Activated naive CD8-positive, alpha-beta T cell treated with anti-CD3 and anti-CD28 coated beads for 36 hours (primary cell): ENCODE data around the gene MRPS24. TPM values are rescaled to one million over a fixed set of nuclear protein-coding genes. Genes with fewer than 3 reads are reported as not detected.

Experiments used
- DNase-seq: peaks from one replicate; pipeline ENCODE4 v3.0.0; 2021
- H3K27ac Mint-ChIP-seq: one replicate; pipeline ENCODE4 v1.8.0; 2022; ENCODE audit warnings: mild to moderate bottlenecking, moderate library complexity, mixed read lengths
- H3K27me3 Mint-ChIP-seq: one replicate; pipeline ENCODE4 v1.8.0; 2022; ENCODE audit warnings: mild to moderate bottlenecking, mixed read lengths
- H3K36me3 Mint-ChIP-seq: one replicate; pipeline ENCODE4 v1.8.0; 2021; ENCODE audit warnings: mild to moderate bottlenecking, mixed read lengths
- H3K4me1 Mint-ChIP-seq: one replicate; pipeline ENCODE4 v1.8.0; 2021; ENCODE audit warnings: mixed read lengths
- H3K4me3 Mint-ChIP-seq: one replicate; pipeline ENCODE4 v1.8.0; 2022; ENCODE audit warnings: mild to moderate bottlenecking, moderate library complexity, mixed read lengths
- H3K9me3 Mint-ChIP-seq: one replicate; pipeline ENCODE4 v1.8.0; 2022; ENCODE audit warnings: mixed read lengths
- total RNA-seq, 2 experiments: library from RNA; stranded (reverse); gene quantifications; one replicate each; pipeline ENCODE4 v1.2.3, GENCODE V29; 2021

The MRPS24 gene
- total RNA-seq, 2 experiments from 2014 or later, result 142 to 152 TPM

DNA sequence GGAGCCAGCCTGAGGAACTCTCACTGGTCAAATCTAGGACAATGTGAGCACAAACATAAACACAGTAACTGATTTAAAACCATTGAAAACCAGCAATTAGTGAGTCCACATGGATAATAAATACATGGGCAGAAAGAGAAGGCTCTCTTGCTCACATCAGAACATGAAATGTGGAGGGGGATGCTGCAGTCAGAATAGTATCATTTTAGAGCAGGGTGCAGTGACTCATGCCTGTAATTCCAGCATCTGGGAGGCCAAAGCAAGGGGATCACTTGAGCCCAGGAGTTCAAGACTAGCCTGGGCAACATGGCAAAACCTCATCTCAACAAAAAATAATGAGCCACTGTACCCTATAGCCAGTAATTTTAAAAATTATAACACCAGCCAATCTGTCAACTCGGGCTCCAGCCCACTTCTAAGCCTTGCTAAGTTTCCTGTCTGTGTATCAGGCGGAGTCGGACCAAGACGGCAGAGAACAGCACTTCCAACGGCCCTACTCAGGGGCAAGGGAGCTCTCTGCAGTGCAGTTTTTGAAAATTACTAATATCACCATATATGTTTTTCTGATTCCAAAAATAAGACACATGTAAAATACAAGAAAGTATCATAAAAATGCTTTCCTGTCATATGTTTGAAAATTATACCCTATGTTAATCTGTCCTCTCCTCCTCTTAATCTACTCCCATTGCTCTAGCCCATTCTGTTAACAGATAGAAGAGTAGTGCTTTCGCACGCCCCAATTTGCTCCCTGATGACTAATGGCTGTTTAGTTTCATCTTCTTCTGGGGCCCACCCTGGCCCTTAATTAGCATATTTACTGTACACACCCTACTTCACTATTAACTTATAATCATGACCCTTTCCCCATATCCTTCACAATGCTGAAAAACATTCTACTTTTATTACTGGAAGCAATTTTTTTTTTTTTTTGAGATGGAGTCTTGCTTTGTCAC, 20.0 kb upstream of the MRPS24 start:
- Mint-ChIP-seq H3K27me3 (no peaks in the 10 kb centered on the region), H3K9me3 (no peaks in the 10 kb centered on the region), H3K27ac (no peak overlapping the region), H3K4me1 (peaks cover 41% of the 10 kb centered on the region), H3K4me3 (no peak overlapping the region), H3K36me3 (peaks cover 7% of the 10 kb centered on the region)
- DNase-seq, result no peak

DNA sequence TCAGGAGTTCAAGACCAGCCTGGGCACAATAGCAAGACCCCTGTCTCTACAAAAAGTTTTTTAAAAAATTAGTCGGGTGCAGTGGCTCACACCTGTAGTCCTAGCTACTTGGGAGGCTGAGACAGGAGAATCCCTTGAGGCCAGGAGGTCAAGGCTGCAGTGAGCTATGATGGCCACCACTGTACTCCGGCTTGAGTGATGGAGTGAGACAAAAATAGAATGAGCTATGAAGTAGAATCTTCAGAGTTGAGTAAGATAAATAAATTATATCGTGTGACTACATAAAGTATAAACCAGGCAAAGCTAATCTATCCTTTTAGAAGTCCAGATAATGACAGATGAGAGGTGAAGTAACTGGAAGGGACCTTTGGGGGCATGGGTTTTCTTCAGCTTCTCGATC, 15.3 kb upstream of the MRPS24 start:
- Mint-ChIP-seq H3K36me3 (peaks cover 7% of the 10 kb centered on the region), H3K27me3 (no peaks in the 10 kb centered on the region), H3K9me3 (no peaks in the 10 kb centered on the region), H3K27ac (no peak overlapping the region), H3K4me3 (no peak overlapping the region), H3K4me1 (peaks cover 11% of the 10 kb centered on the region)
- DNase-seq, result no peak

DNA sequence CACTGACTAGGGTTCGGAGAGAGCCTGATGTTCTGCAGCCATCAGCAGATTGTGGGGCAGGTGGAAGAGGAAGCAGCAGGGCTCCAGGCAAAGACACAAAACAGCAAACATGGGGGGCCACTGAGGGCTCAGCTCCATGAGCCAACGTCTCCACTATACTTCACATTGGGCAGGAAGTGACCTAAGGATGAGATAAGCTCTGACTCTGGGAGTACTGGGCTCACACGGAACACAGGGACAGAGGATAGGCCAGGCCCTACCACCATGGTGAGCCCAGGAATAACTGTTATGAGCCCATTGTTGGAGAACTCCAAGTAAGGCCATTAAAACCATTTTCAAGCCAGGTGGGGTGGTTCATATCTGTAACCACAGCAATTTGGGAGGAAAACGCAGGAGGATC, 14.9 kb upstream of the MRPS24 start:
- H3K36me3 Mint-ChIP-seq, result peaks cover 7% of the 10 kb centered on the region
- H3K27me3 Mint-ChIP-seq, result no peaks in the 10 kb centered on the region
- peaks cover 7% of the 10 kb centered on the region for H3K4me1 Mint-ChIP-seq
- H3K9me3 Mint-ChIP-seq, result no peaks in the 10 kb centered on the region
- H3K27ac Mint-ChIP-seq, result no peak overlapping the region
- no peak overlapping the region for H3K4me3 Mint-ChIP-seq
- no peak for DNase-seq

DNA sequence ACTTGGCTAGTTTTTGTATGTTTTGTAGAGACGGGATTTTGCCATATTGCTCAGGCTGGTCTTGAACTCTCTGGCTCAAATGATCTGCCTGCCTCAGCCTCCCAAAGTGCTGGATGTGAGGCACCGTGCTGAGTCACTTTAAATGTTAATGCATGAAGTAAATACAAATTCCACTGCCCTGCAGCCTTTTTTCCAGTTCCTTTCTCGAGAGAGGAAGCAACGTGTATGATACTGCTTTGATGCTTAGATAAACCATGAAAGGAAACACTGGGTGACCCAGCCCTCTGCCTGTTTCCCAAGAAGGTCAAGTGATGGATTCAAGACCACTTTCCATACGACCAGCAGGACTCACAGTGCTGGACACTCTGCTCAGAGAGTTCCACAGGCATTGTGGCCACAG, 11.3 kb upstream of the MRPS24 start:
- no peak overlapping the region for H3K4me3 Mint-ChIP-seq
- H3K36me3 Mint-ChIP-seq, result peaks cover 20% of the 10 kb centered on the region
- H3K4me1 Mint-ChIP-seq, result no peaks in the 10 kb centered on the region
- DNase-seq, result no peak
- H3K27me3 Mint-ChIP-seq, result no peaks in the 10 kb centered on the region
- no peaks in the 10 kb centered on the region for H3K9me3 Mint-ChIP-seq
- no peak overlapping the region for H3K27ac Mint-ChIP-seq

DNA sequence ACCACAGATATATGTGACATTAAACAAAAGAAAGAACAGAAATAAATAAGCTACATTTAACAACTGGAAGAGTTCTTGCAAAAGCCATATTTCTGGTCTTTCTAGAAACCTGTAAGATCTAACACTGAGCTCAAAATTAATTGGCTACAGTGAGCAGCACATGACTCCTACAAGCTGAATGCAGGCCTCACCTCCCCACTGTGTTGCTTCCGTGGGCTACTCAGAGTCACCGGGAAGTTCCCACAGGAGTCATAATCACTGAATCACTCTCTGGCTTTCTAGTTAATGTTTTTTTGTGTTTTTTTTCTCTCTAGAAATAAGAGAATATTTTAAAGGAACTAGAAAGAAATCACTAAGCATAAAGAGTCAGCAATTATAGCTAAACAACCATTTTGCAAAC, 10.2 kb upstream of the MRPS24 start:
- Mint-ChIP-seq H3K27me3 (no peaks in the 10 kb centered on the region), H3K27ac (no peak overlapping the region), H3K4me3 (no peak overlapping the region), H3K36me3 (peaks cover 22% of the 10 kb centered on the region), H3K9me3 (no peaks in the 10 kb centered on the region), H3K4me1 (no peaks in the 10 kb centered on the region)
- no peak for DNase-seq

DNA sequence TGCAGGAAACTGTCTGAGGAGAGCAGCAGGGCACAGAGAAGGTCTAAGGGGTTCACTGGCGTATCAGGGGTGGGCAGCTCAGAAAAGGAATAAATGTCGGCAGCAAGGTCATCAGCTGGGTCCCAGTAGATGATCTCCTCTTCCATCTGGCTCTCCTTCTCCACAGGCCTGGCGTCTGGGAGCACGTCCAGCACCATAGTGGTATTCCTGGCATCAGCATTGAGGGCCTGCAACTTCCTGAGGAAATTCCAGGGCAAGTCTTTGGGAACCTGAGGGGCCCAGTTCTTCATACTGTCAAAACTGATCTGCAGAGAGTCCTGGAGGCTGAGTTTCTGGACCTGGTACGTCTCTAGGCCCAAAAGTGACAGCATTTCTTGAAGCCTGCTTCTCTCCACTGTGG, 9.6 kb upstream of the MRPS24 start:
- Mint-ChIP-seq H3K4me1 (no peaks in the 10 kb centered on the region), H3K4me3 (no peak overlapping the region), H3K9me3 (no peaks in the 10 kb centered on the region), H3K27ac (no peak overlapping the region), H3K36me3 (peaks cover 20% of the 10 kb centered on the region), H3K27me3 (no peaks in the 10 kb centered on the region)
- no peak for DNase-seq

DNA sequence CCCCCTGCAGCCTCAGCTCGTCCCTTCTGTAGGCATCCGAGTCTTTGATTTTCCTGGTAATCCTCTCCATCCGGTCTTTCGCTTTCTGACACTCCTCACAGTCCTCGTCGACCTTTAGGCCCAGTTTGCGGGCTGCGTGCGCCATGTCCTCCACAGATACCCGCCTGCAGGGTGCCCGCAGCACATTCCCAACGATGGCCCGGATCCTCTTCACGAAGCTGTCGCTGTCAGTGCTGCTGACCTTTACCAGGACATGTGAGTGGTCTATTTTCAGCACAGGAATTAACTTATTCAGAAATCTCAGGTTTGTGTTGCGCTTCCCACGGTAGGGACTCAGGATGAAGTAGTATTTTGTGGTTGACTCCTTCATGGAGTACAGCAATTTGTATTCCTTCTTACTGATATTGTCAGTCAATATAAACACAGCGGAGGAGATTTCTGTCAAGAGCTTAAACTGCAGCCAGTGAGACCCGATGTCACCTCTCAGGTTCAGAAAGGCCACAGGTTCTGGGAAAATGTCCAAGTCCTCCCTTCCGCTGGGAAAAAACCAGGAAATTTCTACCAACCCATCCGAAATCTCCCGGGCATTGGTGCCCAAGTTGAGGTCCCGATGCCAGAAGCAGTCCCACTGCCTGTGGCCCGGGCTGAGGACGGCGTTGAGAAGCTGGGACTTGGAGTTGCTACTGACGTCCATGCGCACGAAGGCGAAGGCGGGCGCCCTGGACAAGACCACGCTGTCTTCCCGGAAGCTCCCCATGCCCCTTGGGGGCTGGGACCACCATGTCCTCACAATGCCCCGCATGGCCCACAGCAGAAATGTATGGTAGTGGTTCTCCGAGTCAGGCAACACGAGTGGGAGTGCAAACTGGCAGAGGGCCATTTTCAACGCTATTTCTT, 8.9 kb upstream of the MRPS24 start:
- no peak overlapping the region for H3K27ac Mint-ChIP-seq
- H3K4me3 Mint-ChIP-seq, result no peak overlapping the region
- no peaks in the 10 kb centered on the region for H3K27me3 Mint-ChIP-seq
- H3K36me3 Mint-ChIP-seq, result peaks cover 21% of the 10 kb centered on the region
- no peak for DNase-seq
- H3K4me1 Mint-ChIP-seq, result no peaks in the 10 kb centered on the region
- H3K9me3 Mint-ChIP-seq, result no peaks in the 10 kb centered on the region

DNA sequence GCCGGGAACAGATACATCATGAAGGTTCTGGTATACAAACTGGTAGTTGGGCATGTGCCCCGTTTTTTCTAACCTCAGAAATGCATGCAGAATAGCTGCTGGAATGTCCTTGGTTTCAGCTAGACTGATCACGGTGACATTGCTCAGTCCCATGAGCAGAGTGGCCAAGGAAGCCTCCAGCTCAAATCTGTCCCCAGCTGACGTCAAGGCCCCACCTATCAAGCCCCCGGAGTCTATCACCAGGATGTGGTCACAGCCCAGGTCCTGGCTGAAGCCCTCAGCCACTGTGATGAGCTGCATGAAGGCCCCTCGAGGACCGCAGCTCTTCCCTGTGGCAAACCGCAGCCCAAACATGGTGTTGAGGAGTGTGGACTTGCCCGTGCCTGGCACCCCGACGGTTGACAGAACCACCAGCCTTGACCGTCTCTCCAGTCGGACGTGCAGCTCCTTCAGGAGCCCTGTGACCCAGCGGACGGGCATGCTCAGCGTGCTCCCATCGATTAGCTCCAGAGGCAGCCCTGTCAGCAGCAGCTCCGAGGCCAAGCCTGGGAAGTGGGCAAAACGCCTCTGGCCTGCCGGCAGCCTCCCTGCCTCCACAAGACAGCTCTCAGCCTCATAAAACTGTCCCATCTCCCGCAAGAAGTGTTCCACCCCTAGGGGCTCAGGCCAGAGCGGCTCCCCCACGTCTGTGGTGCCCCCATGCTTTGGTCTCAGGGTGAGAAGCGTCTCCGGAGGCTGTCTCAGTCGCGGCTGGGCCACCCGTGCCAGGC, 7.8 kb upstream of the MRPS24 start:
- Mint-ChIP-seq H3K36me3 (peaks cover 22% of the 10 kb centered on the region), H3K9me3 (no peaks in the 10 kb centered on the region), H3K27me3 (no peaks in the 10 kb centered on the region), H3K4me1 (peaks cover 5% of the 10 kb centered on the region), H3K4me3 (no peak overlapping the region), H3K27ac (no peak overlapping the region)
- DNase-seq, result no peak

DNA sequence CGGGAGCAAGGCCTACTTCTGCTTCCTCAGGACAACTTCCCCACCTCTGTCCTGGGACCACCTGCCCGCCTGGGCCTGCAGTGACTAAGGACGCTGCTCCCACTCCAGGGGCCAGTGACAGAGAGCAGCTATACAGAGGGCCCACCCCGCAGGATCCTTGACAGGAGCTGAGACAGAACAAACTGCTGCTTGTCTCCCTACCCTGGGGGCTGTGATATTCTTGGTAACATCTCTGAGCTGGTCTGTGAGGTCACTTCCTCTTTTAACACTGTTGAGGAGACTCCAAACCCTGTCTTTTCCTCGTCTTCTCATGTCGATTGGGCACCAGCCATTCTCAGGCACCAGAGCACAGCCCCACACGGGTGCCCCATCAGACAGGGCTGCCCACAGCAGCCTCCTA, 6.9 kb upstream of the MRPS24 start:
- Mint-ChIP-seq H3K36me3 (peaks cover 20% of the 10 kb centered on the region), H3K27ac (no peak overlapping the region), H3K27me3 (no peaks in the 10 kb centered on the region), H3K9me3 (no peaks in the 10 kb centered on the region), H3K4me1 (peaks cover 6% of the 10 kb centered on the region), H3K4me3 (no peak overlapping the region)
- no peak for DNase-seq

DNA sequence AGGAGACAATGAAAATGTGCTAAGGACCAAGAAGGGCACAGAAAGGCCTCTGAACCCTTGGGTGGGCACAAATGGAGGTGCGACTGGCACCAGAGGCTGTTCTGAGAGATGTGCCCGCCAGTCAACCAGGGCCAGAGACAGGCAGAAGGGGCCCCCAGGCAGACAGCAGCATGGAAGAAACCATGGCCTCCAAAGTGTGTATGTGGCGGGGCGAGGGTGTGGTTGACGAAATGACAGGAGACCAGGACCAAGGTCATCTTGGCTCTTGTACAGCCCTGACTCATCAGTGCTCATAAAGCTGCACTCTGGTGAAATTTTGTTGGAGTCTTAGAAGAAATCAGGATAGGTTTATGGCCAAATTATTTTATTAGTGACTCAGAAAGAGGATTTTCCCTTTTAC, 4.0 kb upstream of the MRPS24 start:
- Mint-ChIP-seq H3K4me1 (peaks cover 17% of the 10 kb centered on the region), H3K27me3 (no peaks in the 10 kb centered on the region), H3K9me3 (no peaks in the 10 kb centered on the region), H3K4me3 (no peak overlapping the region), H3K27ac (no peak overlapping the region), H3K36me3 (peaks cover 18% of the 10 kb centered on the region)
- DNase-seq, result no peak

DNA sequence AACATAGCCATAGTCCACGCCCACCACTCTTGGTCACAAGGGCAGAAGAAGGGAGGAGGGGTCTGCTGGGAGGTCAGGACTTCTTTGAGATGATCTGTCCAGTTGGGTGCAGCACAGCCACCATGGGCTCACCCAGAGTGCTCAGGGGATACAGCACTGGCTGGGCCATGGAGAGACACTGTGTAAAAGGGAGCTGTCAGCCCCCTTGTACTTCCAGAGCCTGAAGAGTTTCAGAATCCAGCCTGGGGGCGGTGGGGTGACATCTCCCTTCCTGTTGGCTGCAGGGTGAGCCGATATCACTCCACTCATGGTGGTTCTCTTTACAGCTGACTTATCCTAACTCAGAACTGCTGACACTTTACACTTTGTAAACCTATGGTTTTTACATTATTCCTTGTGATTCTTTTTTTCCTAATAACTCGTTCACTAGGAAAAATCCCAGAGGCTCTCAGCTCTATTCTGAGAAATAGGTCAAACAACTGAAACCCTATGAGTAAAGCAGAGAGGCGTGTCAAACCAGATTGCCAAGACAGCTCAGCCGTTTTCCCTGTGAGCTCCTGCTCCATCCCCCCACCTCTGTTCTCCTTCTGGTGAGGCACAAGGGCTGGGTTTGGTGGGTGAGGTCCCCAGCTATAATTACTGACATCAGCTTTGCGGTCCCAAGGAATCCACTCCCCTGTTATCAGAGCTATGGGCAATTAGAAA, 3.2 kb upstream of the MRPS24 start:
- Mint-ChIP-seq H3K27ac (no peak overlapping the region), H3K27me3 (no peaks in the 10 kb centered on the region), H3K4me1 (peaks cover 23% of the 10 kb centered on the region), H3K9me3 (no peaks in the 10 kb centered on the region), H3K4me3 (no peak overlapping the region), H3K36me3 (peaks cover 17% of the 10 kb centered on the region)
- DNase-seq, result no peak

DNA sequence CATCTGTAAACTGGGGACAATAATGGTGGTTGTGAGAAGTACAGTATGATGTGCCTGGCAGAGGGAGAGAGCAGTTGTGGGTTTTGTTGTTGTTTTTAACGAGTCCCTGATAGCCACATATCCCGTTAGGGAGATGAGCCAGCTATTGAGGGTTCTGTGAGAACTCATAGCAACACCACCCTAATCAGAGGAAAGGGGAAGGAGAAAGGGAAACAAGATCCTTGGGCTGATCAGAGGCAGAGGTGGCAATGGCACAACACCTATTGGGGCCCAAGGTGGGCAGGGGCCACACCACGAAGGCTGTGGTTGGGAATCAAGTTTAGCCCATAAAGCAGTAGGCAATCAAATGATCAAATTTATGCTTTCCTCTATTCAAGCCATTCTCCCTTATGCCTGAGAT, 1.7 kb upstream of the MRPS24 start:
- peaks cover 22% of the 10 kb centered on the region for H3K36me3 Mint-ChIP-seq
- no peaks in the 10 kb centered on the region for H3K9me3 Mint-ChIP-seq
- no peak overlapping the region for H3K27ac Mint-ChIP-seq
- DNase-seq, result no peak
- H3K4me1 Mint-ChIP-seq, result peaks cover 23% of the 10 kb centered on the region
- no peaks in the 10 kb centered on the region for H3K27me3 Mint-ChIP-seq
- no peak overlapping the region for H3K4me3 Mint-ChIP-seq

DNA sequence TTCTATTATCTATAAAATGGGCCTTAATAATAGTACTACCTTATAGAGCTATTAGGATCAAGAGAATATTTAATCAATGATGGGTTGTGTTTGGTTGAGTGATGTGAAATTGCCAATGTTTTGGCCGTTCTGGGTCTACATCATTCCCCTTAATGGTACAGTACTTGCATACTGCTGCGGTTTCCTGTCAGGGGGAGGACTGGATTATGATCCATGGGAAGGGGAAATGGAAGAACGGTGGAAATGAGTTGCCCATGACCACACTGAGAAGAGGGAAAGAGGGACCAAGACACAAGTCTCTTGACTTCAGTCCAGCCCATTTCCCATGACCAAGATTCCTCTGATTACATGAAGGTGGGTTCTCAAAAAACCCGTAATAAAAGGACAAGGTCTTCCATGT, 999 bp upstream of the MRPS24 start:
- no peaks in the 10 kb centered on the region for H3K27me3 Mint-ChIP-seq
- DNase-seq, result no peak
- H3K4me3 Mint-ChIP-seq, result peak overlapping the region; percentile 0
- no peaks in the 10 kb centered on the region for H3K9me3 Mint-ChIP-seq
- H3K36me3 Mint-ChIP-seq, result peaks cover 29% of the 10 kb centered on the region
- H3K4me1 Mint-ChIP-seq, result peaks cover 23% of the 10 kb centered on the region
- no peak overlapping the region for H3K27ac Mint-ChIP-seq

DNA sequence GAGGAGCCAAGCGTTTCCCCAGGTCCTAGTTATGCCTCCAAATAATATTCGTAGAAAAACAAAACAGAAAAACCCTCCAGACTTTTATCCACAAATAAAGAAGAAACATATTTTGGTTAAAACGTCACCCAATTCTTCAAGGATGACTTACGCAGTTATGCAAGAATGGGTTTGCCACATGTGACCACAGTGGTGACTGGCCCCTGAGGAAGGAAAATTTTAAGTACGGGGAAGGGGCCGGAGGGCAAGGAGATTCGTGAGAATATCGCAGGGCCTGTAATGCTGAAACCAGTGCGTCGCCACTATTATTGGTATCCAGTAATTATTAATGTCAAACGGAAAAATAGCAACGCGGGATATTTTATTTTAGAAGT, 537 bp upstream of the MRPS24 start:
- peak; percentile 26 for DNase-seq

More for the DNA sequence above, 537 bp upstream of the MRPS24 start:
- peaks cover 32% of the 10 kb centered on the region for H3K36me3 Mint-ChIP-seq
- H3K27ac Mint-ChIP-seq, result peak overlapping the region; percentile 85
- no peaks in the 10 kb centered on the region for H3K27me3 Mint-ChIP-seq
- H3K4me3 Mint-ChIP-seq, result peak overlapping the region; percentile 86
- H3K9me3 Mint-ChIP-seq, result no peaks in the 10 kb centered on the region
- peaks cover 23% of the 10 kb centered on the region for H3K4me1 Mint-ChIP-seq
